DMS114 treated with DMSO at 0.1 percent for 48 hours (cell line): ENCODE results near the gene EHD1.
"Not testable (repeated sequence)": the region's sequence is repeated elsewhere in the genome, so short reads cannot be mapped to it uniquely, and the experiment has no call there.

Experiments used
- DNase-seq: peaks from one replicate; lab custom pipeline; 2025; ENCODE audit not compliant: unreplicated experiment; lab: John Stamatoyannopoulos, UW

EHD1 gene

GRCh38 chr11:64859542-64860414, 18.6 kb downstream of the EHD1 start:
- DNase-seq = no peak

- no peak for DNase-seq
These were observed 19.8 kb downstream of the EHD1 start for GRCh38 chr11:64858467-64859263.

GRCh38 chr11:64857485-64857884, 20.9 kb downstream of the EHD1 start:
- DNase-seq = no peak

- no peak for DNase-seq
These were observed 21.8 kb downstream of the EHD1 start for GRCh38 chr11:64856382-64857227.

- no peak for DNase-seq
These were observed 22.7 kb downstream of the EHD1 start for GRCh38 chr11:64855596-64856304.

GRCh38 chr11:64854534-64855502, 23.6 kb downstream of the EHD1 start:
- no peak for DNase-seq

- no peak for DNase-seq
These were observed 24.3 kb downstream of the EHD1 start for GRCh38 chr11:64854157-64854533.

- no peak for DNase-seq
These were observed 24.7 kb downstream of the EHD1 start for GRCh38 chr11:64853709-64854108.

- no peak for DNase-seq
These were observed 25.5 kb downstream of the EHD1 start for GRCh38 chr11:64852804-64853509.

- no peak for DNase-seq
These were observed 26.5 kb downstream of the EHD1 start for GRCh38 chr11:64851831-64852351.

- DNase-seq = no peak
These were observed 27.3 kb downstream of the EHD1 start for GRCh38 chr11:64850979-64851567.

GRCh38 chr11:64849598-64850356, 28.6 kb downstream of the EHD1 start:
- no peak for DNase-seq

- no peak for DNase-seq
These were observed 29.4 kb downstream of the EHD1 start for GRCh38 chr11:64848826-64849597.

- DNase-seq = no peak
These were observed 30.1 kb downstream of the EHD1 start for GRCh38 chr11:64848214-64848825.

- DNase-seq = peak; percentile 87
These were observed 31.3 kb downstream of the EHD1 start for GRCh38 chr11:64846998-64847666.

GRCh38 chr11:64845776-64846129, 32.7 kb downstream of the EHD1 start:
- DNase-seq = not testable (repeated sequence)
